Measurements from ENCODE around the gene PARN. TPM values are rescaled to one million over a fixed set of nuclear protein-coding genes. Genes with fewer than 3 reads are reported as not detected.

Gene PARN
- total RNA-seq, 1 experiment from 2014 or later, result 57.8 TPM

GRCh38 chr16:14446796-14447195 lies 183.3 kb downstream of the PARN start:
- ChIA-PET CTCF (no interaction called here), POLR2A (no interaction called here)
- H3K9me3 ChIP-seq (ENCODE audit: control insufficient read depth, insufficient read depth, low read depth, low read length), result no peaks in the 10 kb centered on the region
- in situ Hi-C loops (cut with HindIII; ENCODE audit: low pct_unique_long_range_greater_than_20kb, low sequenced_read_pairs) (no loop called here), intact Hi-C loops (cut with micrococcal nuclease; ENCODE audit: unreplicated experiment) (no loop called here)
- no TSS peak for BruUV-seq (replicated peaks)
- no peak for TF ChIP-seq REST (IDR thresholded peaks at IDR 0.05; ENCODE audit: insufficient read depth in 1 of 2, low read depth in 2 of 2, low read length in 1 of 2)
- TF ChIP-seq TCF7L2 (IDR thresholded peaks at IDR 0.05; ENCODE audit: low read depth, low read length), result no peak
- TF ChIP-seq POLR2AphosphoS5 (IDR thresholded peaks at IDR 0.05; ENCODE audit: low read depth, low read length), result no peak
- TF ChIP-seq SIN3A (IDR thresholded peaks at IDR 0.05; ENCODE audit: borderline replicate concordance, insufficient read depth, low read depth, low read length), result no peak
- TF ChIP-seq CTCF (IDR thresholded peaks at IDR 0.05), result no peak
- H3K27ac ChIP-seq (ENCODE audit: low read length), result no peak overlapping the region
- H3K36me3 ChIP-seq (ENCODE audit: control insufficient read depth, insufficient read depth, low read length), result no peaks in the 10 kb centered on the region; the same call in 1 of the 2 replicates
- no peaks in the 10 kb centered on the region for H3K27me3 ChIP-seq (ENCODE audit: control insufficient read depth, insufficient read depth, low read length)
- no peak overlapping the region for H3K4me3 ChIP-seq (ENCODE audit: low read depth in 2 of 2, low read length in 2 of 2)
- no peaks in the 10 kb centered on the region for H3K4me1 ChIP-seq (ENCODE audit: control insufficient read depth, insufficient read depth, low read length)
- ATAC-seq, result no peak
- DNase-seq (ENCODE audit: low read depth, low spot score), result no peak

- no peaks in the 10 kb centered on the region; the same call in 1 of the 2 replicates for H3K36me3 ChIP-seq (ENCODE audit: control insufficient read depth, insufficient read depth, low read length)
- no peak for DNase-seq (ENCODE audit: low read depth, low spot score)
- H3K4me3 ChIP-seq (ENCODE audit: low read depth in 2 of 2, low read length in 2 of 2), result no peak overlapping the region
- H3K4me1 ChIP-seq (ENCODE audit: control insufficient read depth, insufficient read depth, low read length), result no peaks in the 10 kb centered on the region
- H3K27ac ChIP-seq (ENCODE audit: low read length), result no peak overlapping the region
- no peak for TF ChIP-seq CTCF (IDR thresholded peaks at IDR 0.05)
- TF ChIP-seq TCF7L2 (IDR thresholded peaks at IDR 0.05; ENCODE audit: low read depth, low read length), result no peak
- no peak for TF ChIP-seq POLR2AphosphoS5 (IDR thresholded peaks at IDR 0.05; ENCODE audit: low read depth, low read length)
- TF ChIP-seq SIN3A (IDR thresholded peaks at IDR 0.05; ENCODE audit: borderline replicate concordance, insufficient read depth, low read depth, low read length), result no peak
- TF ChIP-seq REST (IDR thresholded peaks at IDR 0.05; ENCODE audit: insufficient read depth in 1 of 2, low read depth in 2 of 2, low read length in 1 of 2), result no peak
- POLR2A ChIA-PET, result no interaction called here
- in situ Hi-C loops (cut with HindIII; ENCODE audit: low pct_unique_long_range_greater_than_20kb, low sequenced_read_pairs) (no loop called here), intact Hi-C loops (cut with micrococcal nuclease; ENCODE audit: unreplicated experiment) (no loop called here)
- H3K27me3 ChIP-seq (ENCODE audit: control insufficient read depth, insufficient read depth, low read length), result no peaks in the 10 kb centered on the region
- BruUV-seq (replicated peaks), result no TSS peak
- H3K9me3 ChIP-seq (ENCODE audit: control insufficient read depth, insufficient read depth, low read depth, low read length), result no peaks in the 10 kb centered on the region
- CTCF ChIA-PET, result no interaction called here
- no peak for ATAC-seq
Measured at GRCh38 chr16:14445937-14446715, 183.9 kb downstream of the PARN start.
